Inferior parietal cortex (tissue), 1 donor: ENCODE data around the gene ARRB1.
"Not testable (repeated sequence)": the region's sequence is repeated elsewhere in the genome, so short reads cannot be mapped to it uniquely, and the experiment has no call there.

Experiments
- DNase-seq: peaks from one replicate; pipeline ENCODE4 v3.0.0-alpha.2; 2016; ENCODE audit errors: extremely low spot score

Gene ARRB1

GRCh38 chr11:75371949-75372876 lies 20.8 kb upstream of the ARRB1 start:
- DNase-seq = no peak

- no peak for DNase-seq
Observed at GRCh38 chr11:75369560-75370255, 18.2 kb upstream of the ARRB1 start.

DNA sequence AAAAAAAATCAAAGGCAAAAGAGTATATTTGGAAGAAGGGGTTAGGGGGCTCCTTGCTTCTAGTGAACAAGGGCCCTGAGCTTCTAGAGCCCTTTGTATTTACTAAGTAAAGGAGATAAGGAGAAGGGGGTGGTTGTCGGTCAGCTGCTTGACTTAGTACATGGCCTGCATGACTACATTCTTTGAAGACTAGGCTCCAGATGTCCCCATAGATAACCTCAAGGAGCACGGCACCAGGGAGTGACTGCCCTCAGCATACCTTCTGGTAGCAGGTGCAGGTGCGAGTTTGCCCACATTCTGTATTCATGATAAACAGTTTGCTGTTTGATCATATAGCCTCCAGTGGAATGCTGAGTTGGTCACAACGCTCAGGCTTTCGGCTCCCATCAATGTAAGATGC lies 15.4 kb upstream of the ARRB1 start:
- not testable (repeated sequence) for DNase-seq

DNA sequence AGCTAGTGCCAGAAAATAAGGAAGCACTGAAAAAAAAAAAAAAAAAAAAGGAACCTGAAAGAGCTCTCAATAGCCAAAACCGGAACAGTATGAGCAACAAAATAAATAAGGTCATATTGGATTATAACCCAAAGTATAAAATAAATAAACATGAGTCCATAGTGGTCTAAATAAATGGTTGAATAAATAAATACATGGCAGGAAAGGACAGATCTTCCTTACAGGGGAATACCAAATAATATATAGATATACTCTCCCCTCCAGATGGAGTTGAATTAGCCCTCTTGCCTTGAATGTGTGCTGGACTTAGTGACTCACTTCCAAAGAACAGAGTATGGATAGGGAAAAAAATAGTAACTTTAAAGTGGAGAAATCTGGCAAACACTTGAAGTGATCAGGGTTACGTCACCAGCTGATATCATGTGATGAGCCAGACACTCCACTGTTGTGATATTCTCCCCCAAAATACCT lies 14.3 kb upstream of the ARRB1 start:
- DNase-seq = no peak

DNA sequence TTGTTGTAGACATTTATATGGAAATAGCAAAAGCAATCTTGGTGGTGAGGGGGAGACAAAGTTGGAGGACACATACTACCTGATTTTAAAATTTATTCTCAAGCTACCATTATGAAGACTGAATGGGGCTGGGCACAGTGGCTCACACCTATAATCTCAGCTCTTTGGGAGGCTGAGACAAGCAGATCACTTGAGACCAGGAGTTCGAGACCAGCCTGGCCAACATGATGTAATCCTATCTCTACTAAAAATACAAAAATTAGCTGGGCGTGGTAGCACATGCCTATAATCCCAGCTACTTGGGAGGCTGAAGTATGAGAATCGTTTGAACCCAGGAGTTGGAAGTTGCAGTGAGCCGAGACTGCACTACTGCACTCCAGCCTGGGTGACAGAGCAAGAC lies 10.8 kb upstream of the ARRB1 start:
- not testable (repeated sequence) for DNase-seq

- no peak for DNase-seq
Observed at GRCh38 chr11:75356613-75357012, 5.2 kb upstream of the ARRB1 start.

GRCh38 chr11:75355051-75355450 lies 3.6 kb upstream of the ARRB1 start:
- no peak for DNase-seq

DNA sequence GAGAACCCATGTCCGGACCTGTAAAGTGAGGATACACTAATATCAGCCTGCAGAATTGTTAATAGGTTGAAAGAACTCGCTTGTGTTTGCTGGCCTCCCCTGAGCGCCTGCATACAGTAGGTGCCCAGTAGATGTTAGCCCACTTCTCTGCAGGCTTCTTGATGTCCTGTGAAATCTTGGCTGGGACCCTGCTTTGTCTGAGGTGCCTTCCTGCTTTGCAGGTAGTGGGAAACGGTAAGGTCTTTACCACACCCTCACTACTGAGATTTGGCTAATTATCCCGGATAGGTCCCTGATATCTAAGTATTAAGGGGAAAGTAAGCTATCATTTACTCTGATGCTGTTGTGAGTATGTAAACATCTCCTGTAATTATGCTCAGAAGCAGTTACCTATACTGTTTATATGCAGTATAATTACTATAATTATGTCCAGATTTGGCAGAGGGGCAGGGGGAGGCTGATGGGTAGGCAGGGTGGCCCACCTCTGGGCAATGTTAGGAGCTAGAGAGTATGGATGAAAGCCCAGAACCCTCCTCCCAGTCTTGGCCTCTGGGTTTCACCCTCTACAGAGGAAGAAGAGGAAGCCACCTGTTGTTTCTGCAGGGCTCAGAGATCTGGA lies 1.2 kb upstream of the ARRB1 start:
- DNase-seq = no peak

GRCh38 chr11:75351791-75352587 lies 528 bp upstream of the ARRB1 start:
- no peak for DNase-seq

- DNase-seq = no peak
Observed at GRCh38 chr11:75350743-75351540, 519 bp downstream of the ARRB1 start.

DNA sequence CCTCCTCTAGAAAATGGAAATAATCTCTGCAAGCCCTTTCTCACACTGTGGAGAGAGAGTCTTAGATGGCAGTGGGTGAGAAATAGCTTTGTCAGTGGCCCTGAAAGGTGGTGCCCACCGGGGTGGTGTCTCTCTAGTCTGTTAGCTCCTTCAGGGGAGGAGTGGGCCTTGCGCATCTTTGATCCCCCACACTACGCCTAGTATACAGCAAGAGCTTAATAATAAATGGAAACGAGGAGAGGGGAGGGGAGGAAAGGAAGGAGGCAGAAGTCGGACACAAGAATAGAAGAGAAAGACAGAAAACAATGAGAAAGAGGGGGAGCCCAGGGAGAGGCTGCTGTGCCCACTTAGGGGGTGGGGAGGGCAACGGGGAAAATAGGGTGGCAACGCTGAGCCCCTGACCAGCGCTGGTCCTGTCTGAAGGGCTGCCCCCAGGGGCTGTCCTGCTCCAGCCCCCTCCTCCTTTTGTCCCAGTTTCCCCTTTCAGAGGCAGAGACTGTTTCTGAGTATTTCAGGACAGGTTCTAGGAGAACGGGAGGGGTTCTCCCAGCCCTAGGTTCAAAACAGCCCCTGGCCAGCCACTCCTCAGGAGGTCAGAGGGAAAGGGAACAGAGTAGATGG lies 1.2 kb downstream of the ARRB1 start:
- no peak for DNase-seq

DNA sequence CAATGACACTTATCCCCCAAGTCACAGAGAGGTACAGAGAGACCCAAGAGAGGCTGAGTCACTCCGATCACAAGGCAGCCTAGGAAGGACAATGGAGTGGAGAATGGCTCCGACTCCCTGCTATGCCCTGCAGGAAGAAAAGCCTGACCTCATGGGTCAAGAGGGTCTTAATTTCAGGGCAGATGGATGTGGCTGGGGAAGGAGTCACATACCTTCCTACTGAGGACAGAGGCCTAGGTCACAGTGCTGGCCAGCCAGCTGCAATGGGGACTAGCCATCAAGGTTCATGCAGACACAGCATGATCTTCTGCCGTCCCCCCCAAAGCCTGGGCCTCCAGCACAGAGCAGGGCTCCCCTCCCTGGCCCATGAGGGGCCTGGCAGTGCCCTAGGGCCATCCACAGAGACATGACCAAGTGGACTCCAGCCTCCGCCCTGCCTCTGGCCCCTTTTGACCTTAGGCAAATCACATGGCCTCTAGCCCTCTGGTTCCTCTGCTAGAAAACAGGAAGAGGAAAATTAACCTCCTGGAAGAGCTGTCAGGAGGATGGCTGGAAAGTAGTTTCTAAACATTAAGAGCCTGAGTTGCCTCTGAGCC lies 1.8 kb downstream of the ARRB1 start:
- DNase-seq = no peak

- no peak for DNase-seq
Observed at GRCh38 chr11:75347781-75348566, 3.5 kb downstream of the ARRB1 start.

DNA sequence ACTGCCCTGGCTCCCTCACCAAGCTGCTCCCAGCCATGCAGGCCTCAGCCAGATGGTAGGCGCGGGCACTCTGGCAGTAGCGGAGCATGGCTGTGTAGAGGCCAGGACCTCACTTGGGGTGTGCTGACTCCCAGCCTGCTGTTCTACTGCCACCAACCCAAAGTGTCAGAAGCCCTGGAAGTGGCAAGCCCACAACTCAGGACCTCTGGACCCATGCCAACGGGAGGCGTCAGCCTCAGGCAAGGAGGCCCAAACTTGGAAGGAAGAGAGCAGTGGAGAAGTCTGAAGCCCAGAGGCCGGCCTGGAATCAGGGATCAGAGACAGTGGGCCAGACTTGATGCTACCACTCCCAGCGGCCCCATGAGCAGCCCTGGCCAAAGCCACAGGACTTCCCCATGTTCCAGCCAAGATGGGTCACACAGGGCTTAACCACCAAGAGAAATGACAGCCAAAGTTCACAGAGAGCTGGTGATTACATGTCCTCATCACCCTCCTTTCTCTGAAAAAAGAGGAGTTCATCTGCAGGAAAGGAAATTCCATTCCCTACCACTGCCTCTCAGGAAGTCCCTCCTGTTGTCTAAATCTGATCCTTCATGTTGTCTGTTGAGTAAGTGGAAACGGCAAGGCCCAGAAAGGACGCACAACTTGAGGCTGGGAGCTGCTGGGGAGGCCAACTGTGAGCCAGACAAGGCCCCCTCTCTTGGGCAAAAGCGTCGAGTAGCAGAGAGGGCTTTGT lies 4.4 kb downstream of the ARRB1 start:
- no peak for DNase-seq

- no peak for DNase-seq
Observed at GRCh38 chr11:75346296-75346695, 5.2 kb downstream of the ARRB1 start.

DNA sequence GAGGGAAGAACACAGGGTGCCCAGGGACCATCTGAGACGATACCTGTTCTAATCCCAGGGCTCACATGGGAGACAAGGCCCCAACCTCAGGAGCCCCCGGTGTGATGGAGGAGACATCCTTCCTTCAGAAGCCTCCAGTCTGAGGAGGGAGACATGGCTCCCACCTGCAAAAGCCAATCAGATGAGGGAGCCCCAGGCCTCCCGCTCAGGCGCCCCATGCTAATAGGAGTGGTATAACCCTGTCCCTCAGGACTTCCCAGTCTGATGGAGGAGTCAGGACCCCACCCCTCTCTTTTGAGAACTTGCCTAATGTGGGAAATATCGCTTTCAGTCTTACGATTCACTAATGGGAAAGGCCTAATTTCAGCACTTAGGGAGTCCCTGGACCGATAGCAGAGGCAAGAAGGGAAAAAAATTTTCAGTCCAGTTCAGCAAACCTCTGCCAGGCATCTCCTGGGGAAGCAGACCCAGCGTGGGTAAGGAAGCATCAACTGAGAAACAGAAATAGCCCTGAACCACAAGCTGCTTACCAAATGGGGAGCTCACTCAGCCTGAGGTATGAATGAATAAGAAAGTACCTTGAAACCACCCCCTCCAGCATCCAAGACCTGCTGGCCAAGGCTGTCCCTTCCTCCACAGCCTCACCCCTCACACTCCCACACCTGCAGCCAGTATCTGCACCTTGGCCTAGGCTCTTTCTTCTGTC lies 5.9 kb downstream of the ARRB1 start:
- DNase-seq = no peak

DNA sequence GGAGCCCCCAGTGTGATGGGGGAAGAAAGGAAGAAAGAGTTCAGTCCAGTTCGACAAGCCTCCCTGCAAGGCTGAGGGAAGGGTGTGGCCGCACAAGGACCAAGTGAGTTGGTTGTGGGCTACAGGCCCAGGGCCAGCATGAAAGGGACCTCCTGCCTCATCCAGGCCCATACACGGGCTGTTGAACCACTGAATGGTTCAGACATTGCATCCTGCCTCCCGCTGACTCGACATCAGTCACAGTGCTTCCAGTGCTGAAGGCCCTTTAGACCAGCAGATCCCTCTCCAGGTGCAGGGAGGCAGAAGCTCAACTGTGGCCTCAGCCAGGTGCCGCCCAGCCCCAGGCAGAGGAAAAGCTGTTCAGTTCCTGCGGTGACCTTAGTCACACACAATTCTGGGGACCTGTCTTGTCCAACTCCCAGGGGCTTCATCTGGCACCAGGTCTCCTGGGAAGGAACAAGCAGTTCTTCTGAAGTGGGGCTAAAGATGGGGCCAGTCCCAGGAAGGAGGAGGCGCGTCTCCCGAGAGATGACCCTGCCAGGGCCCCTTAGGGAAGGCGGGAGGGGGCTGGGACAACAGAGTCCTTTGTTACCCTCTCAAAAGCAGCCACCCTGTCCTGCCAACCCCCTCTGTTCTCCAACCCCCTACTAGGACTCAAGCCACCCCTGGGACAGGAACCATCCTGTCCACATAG lies 6.6 kb downstream of the ARRB1 start:
- DNase-seq = no peak
